ENCODE results near the gene TMED10.

GRCh38 chr14:75174066-75174465 is 2.3 kb downstream of the TMED10 start:
- no peak for TF ChIP-seq CTCF (conservative IDR thresholded peaks at IDR 0.05; ENCODE audit: low read depth, low read length)
- no peak for TF ChIP-seq EZH2phosphoT487 (IDR thresholded peaks at IDR 0.05; ENCODE audit: borderline replicate concordance, low read length)
- TF ChIP-seq EZH2 (IDR thresholded peaks at IDR 0.05; ENCODE audit: low read length, unreplicated experiment) = no peak
